ENCODE data around the gene GALR3. TPM values are rescaled to one million over a fixed set of nuclear protein-coding genes. Genes with fewer than 3 reads are reported as not detected.

The GALR3 gene
- total and polyA plus RNA-seq, 2 of the 4 experiments (the other 2 are of a cell fraction), result not detected

GRCh38 chr22:37809672-37810333 is 13.4 kb upstream of the GALR3 start (continued):
- no peak for TF ChIP-seq SMC3 (IDR thresholded peaks at IDR 0.05; ENCODE audit: low read depth, low read length)

GRCh38 chr22:37811867-37812266 is 11.3 kb upstream of the GALR3 start:
- H3K4me1 ChIP-seq (ENCODE audit: control insufficient read depth, insufficient read depth, low read length), result no peaks in the 10 kb centered on the region
- TF ChIP-seq CEBPB (IDR thresholded peaks at IDR 0.05; ENCODE audit: low read depth, low read length) (no peak), USF2 (IDR thresholded peaks at IDR 0.05; ENCODE audit: low read depth, low read length) (no peak), RAD21 (IDR thresholded peaks at IDR 0.05; ENCODE audit: low read length) (no peak), CHD1 (IDR thresholded peaks at IDR 0.05; ENCODE audit: low read depth, low read length) (no peak), MAFK (IDR thresholded peaks at IDR 0.05; ENCODE audit: low read depth, low read length) (no peak), CTCF (conservative IDR thresholded peaks at IDR 0.05; ENCODE audit: low read depth, low read length) (no peak), SMC3 (IDR thresholded peaks at IDR 0.05; ENCODE audit: low read depth, low read length) (no peak), ELK1 (IDR thresholded peaks at IDR 0.05; ENCODE audit: borderline replicate concordance, low read depth, low read length) (no peak), BHLHE40 (IDR thresholded peaks at IDR 0.05; ENCODE audit: low read depth, low read length) (no peak), RCOR1 (IDR thresholded peaks at IDR 0.05; ENCODE audit: insufficient replicate concordance, low read length) (no peak), NFE2L2 (IDR thresholded peaks at IDR 0.05; ENCODE audit: low read depth, low read length) (no peak), FOS (IDR thresholded peaks at IDR 0.05; ENCODE audit: low read depth, low read length) (no peak)
- H2BK15ac ChIP-seq (ENCODE audit: low read depth, low read length), result no peak overlapping the region
- no peak overlapping the region for H2AK5ac ChIP-seq (ENCODE audit: low read depth, low read length)
- no peak for ATAC-seq (ENCODE audit: low read depth)
- H3K27me3 ChIP-seq (ENCODE audit: control insufficient read depth, insufficient read depth, low read length), result no peaks in the 10 kb centered on the region
- no peak for DNase-seq
- no peak overlapping the region for H2BK5ac ChIP-seq (ENCODE audit: low read depth, low read length, poor library complexity, severe bottlenecking)
- no CpG with 5 or more reads among the region's 2 CpGs for WGBS, 2 experiments (ENCODE audit: extremely low coverage in 2 of 2, insufficient read length in 1 of 2)
- CTCF ChIA-PET, result interaction anchor here (0.7 kb wide), 1 partner anchor 848 kb away, joined by 3 read pairs; no protein-coding TSS in a partner anchor
- intact Hi-C loops (cut with micrococcal nuclease), result no loop called here
- H3K4ac ChIP-seq (ENCODE audit: low read depth, low read length), result no peak overlapping the region
- H2AK9ac ChIP-seq (replicated peaks; ENCODE audit: low read depth, low read length, poor library complexity), result no peak overlapping the region
- H4K91ac ChIP-seq (ENCODE audit: insufficient read depth, low read depth, low read length), result no peak overlapping the region
- H2BK120ac ChIP-seq (ENCODE audit: low read depth, low read length), result no peak overlapping the region
- H4K20me1 ChIP-seq (ENCODE audit: insufficient read depth, low read length), result peaks cover 3% of the 10 kb centered on the region; the same call in 1 of the 2 replicates
- POLR2A ChIA-PET (ENCODE audit: unreplicated experiment), result no interaction called here
- H3K18ac ChIP-seq (ENCODE audit: low read depth, low read length), result no peak overlapping the region
- BruUV-seq (replicated peaks), result no TSS peak
- no peak overlapping the region for H2BK20ac ChIP-seq (ENCODE audit: low read depth, low read length)
- H3K14ac ChIP-seq (replicated peaks; ENCODE audit: low read depth, low read length), result no peak overlapping the region
- no peak overlapping the region for H3K27ac ChIP-seq (ENCODE audit: insufficient read depth, low read length)
- H4K8ac ChIP-seq (ENCODE audit: low read depth in 2 of 2, low read length in 2 of 2), result no peak overlapping the region
- no peaks in the 10 kb centered on the region for H3K9me3 ChIP-seq (ENCODE audit: control insufficient read depth, insufficient read depth, low read length)
- H3K56ac ChIP-seq (ENCODE audit: extremely low read depth, insufficient read depth, low read length), result no peak overlapping the region
- dilution Hi-C loops (cut with HindIII; ENCODE audit: low sequenced_read_pairs, unreplicated experiment), result no loop called here
- H2AFZ ChIP-seq (replicated peaks; ENCODE audit: low read length, poor library complexity), result no peak overlapping the region
- peaks cover under 1 to 29% of the 10 kb centered on the region in 2 experiments; a peak in 3 of 4 replicates for H3K79me1 ChIP-seq (ENCODE audit: low read depth in 1 of 2, low read length in 2 of 2)
- no peaks in the 10 kb centered on the region for H3K9me1 ChIP-seq (ENCODE audit: insufficient read depth, low read length)
- peaks cover 7% of the 10 kb centered on the region; the same call in 1 of the 2 replicates for H3K36me3 ChIP-seq (ENCODE audit: control insufficient read depth, insufficient read depth, low read length)
- no peak overlapping the region for H4K5ac ChIP-seq (ENCODE audit: low read depth, low read length)
- no peak overlapping the region for H3K4me2 ChIP-seq (ENCODE audit: low read depth, low read length)
- no peak overlapping the region for H3K9ac ChIP-seq (ENCODE audit: low read depth, low read length)
- no peak overlapping the region for H3K23ac ChIP-seq (ENCODE audit: low read depth, low read length)
- in situ Hi-C loops (cut with MboI; ENCODE audit: low sequenced_read_pairs), result no loop called here
- no peak overlapping the region for H3K4me3 ChIP-seq (ENCODE audit: insufficient read depth, low read depth, low read length)

Measured in IMR-90 (cell line).